Prostate gland (tissue), 2 donors: ENCODE results near the gene PIK3R2.

Experiments used
- CTCF ChIP-seq, 4 experiments: fragments of 200-600 bp in 2 of 4; fragments of 450-650 bp in 2 of 4; sonication (generic) in 2 of 4; IDR thresholded peaks; 1 replicate in 3 of 4; 2 replicates in 1 of 4; pipeline ENCODE4 v1.5.1; 2016 to 2019; ENCODE audit warnings: antibody characterized with exemption in 4 of 4, mild to moderate bottlenecking in 2 of 4, moderate library complexity in 2 of 4
- POLR2A ChIP-seq: fragments of 450-650 bp; IDR thresholded peaks from one replicate; pipeline ENCODE4 v1.6.1; 2016; ENCODE audit warnings: antibody characterized with exemption, mild to moderate bottlenecking
- POLR2AphosphoS5 ChIP-seq: sonication (generic); formaldehyde crosslinking; IDR thresholded peaks from one replicate; pipeline ENCODE4 v1.6.1; 2017; ENCODE audit warnings: antibody characterized with exemption

DNA sequence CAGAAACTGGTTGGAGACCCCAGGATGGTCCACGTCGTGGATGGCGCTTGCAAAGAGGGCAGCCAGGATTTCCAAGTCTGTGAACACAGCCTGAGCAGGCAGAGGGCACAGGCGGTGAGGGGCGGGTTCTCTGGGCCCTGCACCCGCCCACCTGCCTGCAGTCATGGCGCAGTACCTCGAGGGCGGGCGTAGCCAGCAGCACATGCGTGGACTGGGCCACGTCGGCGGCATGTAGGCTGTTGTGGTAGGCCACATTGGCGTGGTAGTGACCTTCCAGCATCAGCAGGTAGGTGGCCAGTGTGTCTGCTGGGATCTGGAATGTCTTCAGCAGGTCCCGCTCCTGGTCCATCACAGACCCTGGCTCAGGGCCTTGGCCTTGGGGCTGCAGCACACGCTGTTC lies 65.2 kb downstream of the PIK3R2 start:
- TF ChIP-seq POLR2AphosphoS5 (no peak), CTCF (IDR thresholded peaks at IDR 0.05) (no peak), POLR2A (no peak)
